Vagina (tissue), 2 donors: ENCODE data around the gene CCNE1.

Experiments used
- CTCF ChIP-seq, 3 experiments: fragments of 450-650 bp in 2 of 3; fragments of 200-600 bp in 1 of 3; sonication (generic) in 1 of 3; IDR thresholded peaks; one replicate each; pipeline ENCODE4 v1.5.1; 2017 to 2019; ENCODE audit warnings: antibody characterized with exemption in 3 of 3, mild to moderate bottlenecking in 2 of 3, moderate library complexity in 2 of 3
- POLR2A ChIP-seq, 2 donors: fragments of 450-650 bp; IDR thresholded peaks; one replicate each; pipeline ENCODE4 v1.6.1; 2017; ENCODE audit warnings: antibody characterized with exemption in 2 of 2, mild to moderate bottlenecking in 2 of 2, moderate library complexity in 2 of 2
- POLR2AphosphoS5 ChIP-seq, 2 donors: sonication (generic); formaldehyde crosslinking; IDR thresholded peaks; one replicate each; pipeline ENCODE4 v1.9.0; 2017; ENCODE audit warnings: antibody characterized with exemption in 2 of 2, mild to moderate bottlenecking in 2 of 2, low read depth in 1 of 2; ENCODE audit not compliant: insufficient read depth in 1 of 2

GRCh38 chr19:29809795-29810503, 1.8 kb upstream of the CCNE1 start:
- no peak for TF ChIP-seq POLR2AphosphoS5 (IDR thresholded peaks at IDR 0.05; ENCODE audit: insufficient read depth in 1 of 2, low read depth in 1 of 2)
- TF ChIP-seq CTCF (IDR thresholded peaks at IDR 0.05), result no peak
- TF ChIP-seq POLR2A (IDR thresholded peaks at IDR 0.05), result no peak
